NCI-H2081 (cell line): Measurements from ENCODE around the gene FEV.

Experiments
- DNase-seq, 2 experiments: peaks; one replicate each; lab custom pipeline; 2025; lab: John Stamatoyannopoulos, UW

FEV gene

GRCh38 chr2:218985021-218985324 lies at the start of gene FEV:
Gene FEV (minus strand): TSS chr2:218985184. CDS start chr2:218985075, 109 bp downstream.
- no peak for DNase-seq

GRCh38 chr2:219032051-219032745 lies 47.2 kb upstream of the FEV start:
- DNase-seq: no peak

- no peak for DNase-seq
Observed at GRCh38 chr2:219031005-219031738, 46.2 kb upstream of the FEV start.

GRCh38 chr2:219030177-219030940 lies 45.4 kb upstream of the FEV start:
- DNase-seq: no peak

GRCh38 chr2:219029829-219030165 lies 44.8 kb upstream of the FEV start:
- DNase-seq: peak; percentile 66 to 68

- DNase-seq: no peak
Observed at GRCh38 chr2:219028996-219029828, 44.2 kb upstream of the FEV start.

- DNase-seq: no peak
Observed at GRCh38 chr2:219028141-219028540, 43.2 kb upstream of the FEV start.

- no peak for DNase-seq
Observed at GRCh38 chr2:219027511-219028055, 42.6 kb upstream of the FEV start.

GRCh38 chr2:219026946-219027345 lies 42.0 kb upstream of the FEV start:
- no peak for DNase-seq

- no peak for DNase-seq
Observed at GRCh38 chr2:219025637-219026585, 40.9 kb upstream of the FEV start.

- DNase-seq: no peak
Observed at GRCh38 chr2:219024059-219024458, 39.1 kb upstream of the FEV start.

- no peak for DNase-seq
Observed at GRCh38 chr2:219023045-219023605, 38.1 kb upstream of the FEV start.

- no peak for DNase-seq
Observed at GRCh38 chr2:219022616-219023015, 37.6 kb upstream of the FEV start.

GRCh38 chr2:219022041-219022440 lies 37.1 kb upstream of the FEV start:
- no peak for DNase-seq

- no peak for DNase-seq
Observed at GRCh38 chr2:219021591-219021990, 36.6 kb upstream of the FEV start.

- no peak for DNase-seq
Observed at GRCh38 chr2:219020604-219021365, 35.8 kb upstream of the FEV start.

- DNase-seq: no peak
Observed at GRCh38 chr2:219019436-219019835, 34.5 kb upstream of the FEV start.

GRCh38 chr2:219018726-219019125 lies 33.7 kb upstream of the FEV start:
- DNase-seq: no peak

GRCh38 chr2:219018286-219018685 lies 33.3 kb upstream of the FEV start:
- DNase-seq: no peak
